GM23248 (cell line): ENCODE data around the gene TBC1D22A. TPM values are rescaled to one million over a fixed set of nuclear protein-coding genes. Genes with fewer than 3 reads are reported as not detected.

Source experiments
- DNase-seq: peaks from one replicate; pipeline ENCODE4 v3.0.0-alpha.2; 2015
- H2AFZ ChIP-seq: fragments of 200-600 bp; sonication (generic); 2 replicates; pipeline ENCODE4 v1.6.1; 2016; ENCODE audit warnings: antibody characterized with exemption
- H3F3A ChIP-seq: fragments of 200-600 bp; sonication (generic); 2 replicates; pipeline ENCODE4 v1.6.1; 2016; ENCODE audit warnings: mild to moderate bottlenecking, antibody characterized with exemption, mixed run types; ENCODE audit not compliant: insufficient read depth
- H3K27ac ChIP-seq: fragments of 200-600 bp; sonication (generic); 2 replicates; pipeline ENCODE4 v1.5.1; 2016; ENCODE audit warnings: mild to moderate bottlenecking
- H3K27me3 ChIP-seq: fragments of 200-600 bp; sonication (generic); replicated peaks from 2 replicates; pipeline ENCODE4 v1.6.1; 2016; ENCODE audit warnings: mild to moderate bottlenecking; ENCODE audit not compliant: insufficient read depth
- H3K36me3 ChIP-seq: fragments of 200-600 bp; sonication (generic); 2 replicates; pipeline ENCODE4 v1.6.1; 2016; ENCODE audit warnings: low read depth, mild to moderate bottlenecking
- H3K4me1 ChIP-seq: fragments of 200-600 bp; sonication (generic); 2 replicates; pipeline ENCODE4 v1.6.1; 2016; ENCODE audit warnings: mild to moderate bottlenecking; ENCODE audit not compliant: insufficient read depth
- H3K4me2 ChIP-seq: fragments of 200-600 bp; sonication (generic); one replicate; pipeline ENCODE4 v1.6.1; 2016; ENCODE audit warnings: mild to moderate bottlenecking; ENCODE audit not compliant: unreplicated experiment
- H3K4me3 ChIP-seq: fragments of 200-600 bp; sonication (generic); 2 replicates; pipeline ENCODE4 v1.5.1; 2016; ENCODE audit warnings: mild to moderate bottlenecking
- H3K79me2 ChIP-seq: fragments of 200-600 bp; sonication (generic); 2 replicates; pipeline ENCODE4 v1.6.1; 2016; ENCODE audit warnings: mild to moderate bottlenecking; ENCODE audit not compliant: insufficient read depth
- H3K9ac ChIP-seq: fragments of 200-600 bp; sonication (generic); 2 replicates; pipeline ENCODE4 v1.6.1; 2016; ENCODE audit warnings: mild to moderate bottlenecking
- H3K9me2 ChIP-seq: fragments of 200-600 bp; sonication (generic); 2 replicates; pipeline ENCODE4 v1.6.1; 2016; ENCODE audit warnings: mixed run types, mild to moderate bottlenecking, moderate library complexity; ENCODE audit not compliant: insufficient read depth
- H3K9me3 ChIP-seq: fragments of 200-600 bp; sonication (generic); one replicate; pipeline ENCODE4 v1.6.1; 2017; ENCODE audit warnings: low read depth
- H4K20me1 ChIP-seq: fragments of 200-600 bp; sonication (generic); 2 replicates; pipeline ENCODE4 v1.6.0; 2016; ENCODE audit not compliant: insufficient read depth
- EZH2 ChIP-seq: fragments of 200-600 bp; sonication (generic); IDR thresholded peaks from 2 replicates; pipeline ENCODE4 v1.6.1; 2018; ENCODE audit warnings: antibody characterized with exemption, mild to moderate bottlenecking; ENCODE audit not compliant: insufficient read depth, poor library complexity, severe bottlenecking
- EZH2phosphoT487 ChIP-seq: fragments of 200-600 bp; sonication (generic); IDR thresholded peaks from 2 replicates; pipeline ENCODE4 v1.6.1; 2018; ENCODE audit warnings: antibody characterized with exemption, moderate library complexity, mild to moderate bottlenecking, low read depth; ENCODE audit not compliant: insufficient read depth
- whole genome bisulfite sequencing, 2 experiments: methylation state at CpG; one replicate each; pipeline ENCODE4 v1.1.6; 2015 to 2017; ENCODE audit warnings: low lambda C conversion rate in 2 of 2, low coverage in 1 of 2; ENCODE audit errors: missing lambda C conversion rate in 2 of 2; 5-methylcytosine and 5-hydroxymethylcytosine counted together
- in situ Hi-C: fragments of 300-500 bp; cut with MboI; formaldehyde crosslinking; loops from 2 replicates; pipeline ENCODE4 v1.15.0; 2020
- polyA plus RNA-seq: library from polyadenylated mRNA; unstranded; fragments of >200 nt; fragmentation: Nextera tagmentation; extraction: Ambion mirVana; gene quantifications from 2 replicates; pipeline ENCODE4 v1.2.1, GENCODE V29; 2016
- total RNA-seq: library from RNA; depleted of rRNA; stranded (reverse); fragments of >200 nt; shearing (Covaris generic); gene quantifications from 2 replicates; pipeline ENCODE4 v1.2.3, GENCODE V29; 2014

The TBC1D22A gene
- total and polyA plus RNA-seq, 2 experiments from 2014 or later = 12.3 to 16.9 TPM

- Histone ChIP-seq H3K36me3 (no peaks in the 10 kb centered on the region), H3F3A (no peaks in the 10 kb centered on the region), H3K79me2 (no peaks in the 10 kb centered on the region), H3K27me3 (no peaks in the 10 kb centered on the region), H3K9me3 (no peaks in the 10 kb centered on the region), H2AFZ (no peak overlapping the region), H3K9ac (no peak overlapping the region), H3K4me1 (no peaks in the 10 kb centered on the region), H3K4me3 (no peak overlapping the region), H3K4me2 (no peak overlapping the region), H3K9me2 (no peaks in the 10 kb centered on the region), H3K27ac (no peak overlapping the region), H4K20me1 (no peaks in the 10 kb centered on the region)
- WGBS, 2 experiments = 93 to 99% methylated on average over 5 of the region's 5 CpGs
- DNase-seq = no peak
- in situ Hi-C loops = no loop called here
- no peak for TF ChIP-seq EZH2
- TF ChIP-seq EZH2phosphoT487 = no peak
Measured at GRCh38 chr22:47039356-47039755, 276.9 kb downstream of the TBC1D22A start.

- TF ChIP-seq EZH2 (no peak), EZH2phosphoT487 (no peak)
- Histone ChIP-seq H3K4me3 (no peak overlapping the region), H3K9me2 (no peaks in the 10 kb centered on the region), H3K27ac (no peak overlapping the region), H3K79me2 (no peaks in the 10 kb centered on the region), H3K9me3 (no peaks in the 10 kb centered on the region), H3K9ac (no peak overlapping the region), H3F3A (no peaks in the 10 kb centered on the region), H4K20me1 (no peaks in the 10 kb centered on the region), H3K36me3 (no peaks in the 10 kb centered on the region), H3K4me2 (no peak overlapping the region), H3K4me1 (no peaks in the 10 kb centered on the region), H2AFZ (no peak overlapping the region), H3K27me3 (no peaks in the 10 kb centered on the region)
- DNase-seq = no peak
- 90 to 92% methylated on average over 21 to 25 of the region's 25 CpGs for WGBS, 2 experiments
- in situ Hi-C loops = no loop called here
Measured at GRCh38 chr22:47040486-47041270, 278.2 kb downstream of the TBC1D22A start.

DNA sequence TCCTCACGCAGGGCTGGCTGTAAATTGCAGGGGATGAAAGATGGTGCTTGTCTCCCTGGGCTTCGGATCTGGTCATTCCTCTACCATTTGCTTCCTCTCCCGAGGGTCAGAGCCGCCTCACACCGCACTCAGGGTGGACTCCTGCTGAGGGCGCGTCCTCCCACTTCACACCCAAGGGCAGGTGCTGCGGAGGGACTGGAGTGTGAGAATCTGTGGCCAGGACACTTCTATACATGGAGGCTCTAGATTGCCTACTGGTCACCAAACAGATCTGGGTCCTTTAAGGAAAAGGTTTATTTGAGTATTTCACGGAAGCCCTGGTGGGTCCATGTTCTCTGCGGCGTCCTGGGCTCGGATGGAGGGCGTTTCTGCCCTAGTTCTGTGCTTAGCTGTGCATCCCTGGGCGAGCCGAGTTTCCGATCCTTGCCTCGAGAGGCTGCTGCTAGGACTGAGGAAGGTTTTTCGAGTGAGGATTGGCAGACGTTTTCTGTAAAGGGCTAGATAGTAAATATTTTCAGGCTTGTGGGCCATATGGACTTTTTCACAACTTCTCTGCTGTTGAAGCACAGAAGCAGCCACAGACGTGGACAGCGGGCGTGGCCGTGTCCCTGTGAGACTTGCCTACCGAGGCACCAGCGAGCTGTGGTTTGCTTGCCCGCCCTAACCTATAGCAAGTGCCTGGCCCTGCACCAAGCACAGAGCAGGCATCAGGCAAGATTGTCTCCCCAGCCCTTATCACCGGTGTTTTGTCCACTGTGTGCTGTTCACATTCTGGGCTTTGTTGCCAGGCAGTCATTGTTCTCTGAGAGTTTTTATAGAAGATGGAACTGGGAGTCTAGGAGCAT lies 279.0 kb downstream of the TBC1D22A start:
- in situ Hi-C loops = no loop called here
- Histone ChIP-seq H3K4me2 (no peak overlapping the region), H3K9me3 (no peaks in the 10 kb centered on the region), H3K9me2 (no peaks in the 10 kb centered on the region), H3K79me2 (no peaks in the 10 kb centered on the region), H3K4me1 (no peaks in the 10 kb centered on the region), H3F3A (no peaks in the 10 kb centered on the region), H3K36me3 (no peaks in the 10 kb centered on the region), H3K27me3 (no peaks in the 10 kb centered on the region), H3K9ac (no peak overlapping the region), H4K20me1 (no peaks in the 10 kb centered on the region), H2AFZ (no peak overlapping the region), H3K4me3 (no peak overlapping the region), H3K27ac (no peak overlapping the region)
- 87 to 88% methylated on average over 27 of the region's 27 CpGs for WGBS, 2 experiments
- no peak for TF ChIP-seq EZH2
- no peak for TF ChIP-seq EZH2phosphoT487
- no peak for DNase-seq

- Histone ChIP-seq H3K4me3 (no peak overlapping the region), H3K4me2 (no peak overlapping the region), H3K9me2 (no peaks in the 10 kb centered on the region), H3K9ac (no peak overlapping the region), H4K20me1 (no peaks in the 10 kb centered on the region), H3K36me3 (no peaks in the 10 kb centered on the region), H3K4me1 (no peaks in the 10 kb centered on the region), H3K9me3 (no peaks in the 10 kb centered on the region), H2AFZ (no peak overlapping the region), H3K27me3 (no peaks in the 10 kb centered on the region), H3K79me2 (no peaks in the 10 kb centered on the region), H3F3A (no peaks in the 10 kb centered on the region), H3K27ac (no peak overlapping the region)
- no peak for DNase-seq
- in situ Hi-C loops = no loop called here
- TF ChIP-seq EZH2phosphoT487 (no peak), EZH2 (no peak)
- 95 to 97% methylated on average over 10 to 11 of the region's 11 CpGs for WGBS, 2 experiments
Measured at GRCh38 chr22:47042116-47042825, 279.8 kb downstream of the TBC1D22A start.
